Measurements from ENCODE around the gene SH3BGRL3.

DNA sequence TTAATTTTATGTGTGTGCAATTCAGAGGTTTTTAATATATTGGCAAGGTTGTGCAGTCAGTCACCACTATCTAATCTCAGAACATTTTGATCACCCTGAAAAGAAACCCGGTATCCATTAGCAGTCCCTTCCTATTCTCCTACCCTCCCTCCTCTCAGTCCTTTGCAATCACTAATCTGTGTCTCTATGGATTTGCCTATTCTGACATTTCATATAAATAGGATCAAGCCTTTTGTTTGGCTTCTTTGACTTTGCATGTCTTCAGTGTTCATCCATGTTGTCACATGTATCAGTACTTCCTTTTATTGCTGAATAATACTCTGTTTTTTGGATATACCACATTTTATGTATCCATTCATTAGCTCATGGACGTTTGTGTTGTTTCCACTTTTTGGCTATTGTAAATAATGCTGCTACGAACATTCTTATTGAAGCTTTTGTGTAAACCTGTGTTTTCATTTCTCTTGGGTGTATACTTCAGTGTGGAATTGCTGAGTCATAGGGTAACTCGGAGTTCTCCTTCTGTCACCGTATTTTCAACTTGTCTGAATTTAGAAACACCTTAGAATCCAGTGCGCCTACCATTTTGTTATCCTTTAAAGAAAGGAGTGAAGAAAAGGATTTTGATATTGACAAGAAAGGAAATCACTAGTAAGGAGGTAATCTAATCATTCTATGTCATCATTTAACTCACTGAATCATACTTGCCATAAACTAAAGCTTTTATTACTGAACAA, 42.5 kb upstream of the SH3BGRL3 start:
- TF ChIP-seq ZNF224 (CRISPR knock-in tag; IDR thresholded peaks at IDR 0.05) = no peak
- no peak for TF ChIP-seq TCF7 (IDR thresholded peaks at IDR 0.05; ENCODE audit: low read depth)
- no peak for TF ChIP-seq PHB2 (IDR thresholded peaks at IDR 0.05; ENCODE audit: partially characterized antibody)
- no peak for TF ChIP-seq HNF4G (IDR thresholded peaks at IDR 0.05; ENCODE audit: borderline replicate concordance, low read depth, low read length)
- no peak for TF ChIP-seq HNF4G (CRISPR knock-in tag; IDR thresholded peaks at IDR 0.05; ENCODE audit: borderline replicate concordance, low read depth)
- TF ChIP-seq EZH2 (conservative IDR thresholded peaks at IDR 0.05; ENCODE audit: low read depth, low read length) = no peak
- no peak for TF ChIP-seq SUZ12 (IDR thresholded peaks at IDR 0.05; ENCODE audit: low read depth, low read length)
